ENCODE measurements around the gene CKB. TPM values are rescaled to one million over a fixed set of nuclear protein-coding genes. Genes with fewer than 3 reads are reported as not detected.

Gene CKB
- 34.9 and 45.2 TPM in 2 replicates for total RNA-seq (2014; rRNA removed; shearing (Covaris generic); ENCODE audit: low replicate concordance)

DNA sequence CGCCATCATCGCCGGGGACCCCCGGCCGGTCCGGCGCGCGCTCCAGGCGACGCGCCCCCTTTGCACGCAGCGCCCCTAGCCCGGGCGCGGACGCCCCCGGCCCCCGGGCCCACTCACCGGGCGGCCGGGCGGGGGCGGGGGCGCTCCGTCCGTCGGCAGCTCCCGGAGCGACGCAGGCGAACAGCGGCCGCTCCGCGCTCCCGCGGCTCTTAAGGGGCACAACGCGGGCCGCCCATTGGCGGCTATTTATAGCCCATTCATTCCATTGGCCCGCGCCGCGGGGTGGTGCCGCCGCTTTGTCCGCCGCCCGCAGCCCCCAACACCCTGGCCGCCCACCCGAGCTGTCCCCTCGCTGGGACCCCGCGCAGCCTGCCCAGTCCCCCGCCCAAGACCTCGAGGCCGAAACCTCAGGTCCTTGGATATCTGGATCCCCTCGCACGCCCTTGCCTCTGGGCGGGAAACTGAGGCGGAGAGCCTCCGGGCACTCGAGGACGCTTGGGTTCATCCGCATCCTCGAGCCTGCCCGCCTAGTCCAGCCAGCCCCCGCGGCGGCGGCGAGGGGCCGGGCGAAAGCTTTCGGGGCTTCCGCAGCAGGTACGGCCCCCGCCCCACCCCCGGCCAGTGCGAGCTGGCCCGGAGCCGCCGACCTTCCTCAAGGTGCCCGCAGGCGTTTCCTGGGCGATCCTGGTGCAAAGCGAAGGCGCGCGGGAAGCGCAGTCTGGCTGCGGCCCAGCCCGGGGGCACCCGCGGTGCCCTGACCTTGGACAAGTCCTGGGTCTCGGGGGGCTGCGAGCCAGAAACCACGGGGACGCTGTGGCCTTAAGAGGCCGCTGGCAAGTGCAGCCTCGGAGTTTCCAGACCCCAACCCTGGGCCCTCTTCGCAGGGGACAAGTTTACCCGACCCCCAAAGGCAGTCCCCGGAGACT, at the start of gene CKB:
Gene CKB (minus strand): TSS at position 182 of the 926 bp plus-strand sequence. CDS start 337 bp downstream, outside the sequence.
- Histone ChIP-seq H3K4me3 (peak within 1 kb of the TSS; percentile 49), H3K27me3 (no peaks in the 10 kb centered on the region; the same call in 1 of the 2 replicates), H3K36me3 (no peaks in the 10 kb centered on the region; the same call in 1 of the 2 replicates), H3K9me3 (no peaks in the 10 kb centered on the region)
- no peak for DNase-seq

DNA sequence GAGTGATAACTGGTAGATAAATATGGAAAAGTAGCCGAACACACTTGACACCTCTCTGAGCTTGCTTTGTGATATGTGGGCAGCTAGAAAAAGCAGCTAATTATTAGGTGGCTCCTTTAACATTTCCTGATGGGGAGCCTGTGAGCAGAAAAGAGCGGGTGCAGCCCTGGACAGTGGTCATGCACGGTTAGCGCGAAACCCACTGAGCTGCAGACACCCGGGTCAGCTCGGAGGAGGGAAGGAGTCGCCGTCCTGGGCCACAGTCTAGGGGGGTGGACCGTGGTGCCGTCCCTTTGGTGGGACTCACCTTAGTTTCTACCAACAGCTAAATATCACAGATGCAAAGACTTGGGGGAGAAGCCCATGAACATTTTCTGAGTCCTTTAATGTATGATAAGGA, 46.8 kb upstream of the CKB start:
- no peaks in the 10 kb centered on the region for H3K9me3 ChIP-seq
- H3K27me3 ChIP-seq = no peaks in the 10 kb centered on the region
- DNase-seq = no peak
- peaks cover 3% of the 10 kb centered on the region for H3K36me3 ChIP-seq
- H3K4me3 ChIP-seq = no peak overlapping the region

DNA sequence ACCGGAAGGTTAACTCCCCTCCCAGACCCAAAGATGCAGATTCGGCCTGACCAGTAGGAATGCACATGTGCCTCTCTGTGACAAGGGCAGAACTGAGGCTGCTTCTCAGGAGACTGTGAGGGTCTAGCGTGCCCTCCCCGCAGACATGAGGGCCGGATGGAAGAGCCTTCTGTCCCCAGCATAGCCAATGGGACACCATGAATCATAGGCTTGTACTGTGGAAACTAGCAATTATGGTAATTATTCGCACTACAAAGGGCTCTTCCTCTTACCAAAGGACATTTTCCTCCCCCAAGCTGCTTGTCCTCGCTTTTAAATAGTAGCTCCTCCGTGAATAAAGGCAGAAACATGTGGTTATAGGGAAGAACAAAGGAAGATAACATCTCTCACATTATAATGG, 46.3 kb upstream of the CKB start:
- no peak for DNase-seq
- Histone ChIP-seq H3K36me3 (peaks cover 3% of the 10 kb centered on the region), H3K27me3 (no peaks in the 10 kb centered on the region)

DNA sequence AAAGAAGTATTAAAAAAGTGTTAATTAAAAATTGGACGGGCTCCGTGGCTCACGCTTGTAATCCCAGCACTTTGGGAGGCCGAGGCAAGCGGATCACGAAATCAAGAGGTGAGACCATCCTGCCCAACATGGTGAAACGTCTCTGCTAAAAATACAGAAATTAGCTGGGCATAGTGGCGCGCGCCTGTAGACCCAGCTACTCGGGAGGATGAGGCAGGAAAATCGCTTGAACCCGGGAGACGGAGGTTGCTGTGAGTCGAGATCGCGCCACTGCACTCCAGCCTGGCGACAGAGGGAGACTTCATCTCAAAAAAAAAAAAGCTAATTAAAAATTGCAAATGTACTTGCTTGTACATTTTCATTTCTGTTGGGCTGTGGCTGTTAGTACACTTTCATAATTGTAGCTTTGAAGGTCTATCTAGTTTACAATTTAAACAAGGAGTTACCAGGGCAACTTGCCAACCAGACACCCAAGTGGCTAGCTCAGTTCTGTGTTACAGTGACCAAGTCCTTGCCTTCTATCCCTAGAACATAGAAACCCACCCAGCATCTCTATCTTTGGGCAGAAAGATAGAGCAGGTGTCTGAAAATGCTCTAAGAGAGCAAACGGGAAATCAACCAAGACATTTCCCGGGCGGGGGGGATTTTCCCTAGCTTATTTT, 41.3 kb upstream of the CKB start:
- H3K36me3 ChIP-seq = peaks cover 20% of the 10 kb centered on the region
- DNase-seq = no peak
- H3K4me3 ChIP-seq = peak overlapping the region; percentile 93
- H3K9me3 ChIP-seq = no peaks in the 10 kb centered on the region
- no peaks in the 10 kb centered on the region for H3K27me3 ChIP-seq

More for the DNA sequence above, 46.3 kb upstream of the CKB start:
- no peak overlapping the region for H3K4me3 ChIP-seq
- H3K9me3 ChIP-seq = no peaks in the 10 kb centered on the region

DNA sequence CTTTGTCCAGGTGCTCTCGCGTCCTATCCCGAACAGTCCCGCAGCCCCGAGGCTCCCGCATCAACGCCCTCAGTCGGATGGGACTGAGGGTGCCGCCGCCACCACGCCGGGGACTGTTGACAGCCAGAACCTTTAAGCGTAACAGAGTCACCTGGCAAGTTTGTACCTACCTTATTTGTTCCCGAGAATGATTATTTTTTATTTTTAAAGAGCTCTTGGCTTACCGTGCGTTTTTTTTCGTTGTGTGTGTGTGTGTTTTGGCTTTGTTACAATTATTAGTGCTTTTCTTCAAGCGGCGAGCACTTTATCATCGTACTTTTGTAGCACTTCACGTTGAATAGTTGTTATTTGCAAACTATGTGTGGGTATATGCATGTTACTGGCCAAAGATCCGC, 40.6 kb upstream of the CKB start:
- no peaks in the 10 kb centered on the region for H3K27me3 ChIP-seq

DNA sequence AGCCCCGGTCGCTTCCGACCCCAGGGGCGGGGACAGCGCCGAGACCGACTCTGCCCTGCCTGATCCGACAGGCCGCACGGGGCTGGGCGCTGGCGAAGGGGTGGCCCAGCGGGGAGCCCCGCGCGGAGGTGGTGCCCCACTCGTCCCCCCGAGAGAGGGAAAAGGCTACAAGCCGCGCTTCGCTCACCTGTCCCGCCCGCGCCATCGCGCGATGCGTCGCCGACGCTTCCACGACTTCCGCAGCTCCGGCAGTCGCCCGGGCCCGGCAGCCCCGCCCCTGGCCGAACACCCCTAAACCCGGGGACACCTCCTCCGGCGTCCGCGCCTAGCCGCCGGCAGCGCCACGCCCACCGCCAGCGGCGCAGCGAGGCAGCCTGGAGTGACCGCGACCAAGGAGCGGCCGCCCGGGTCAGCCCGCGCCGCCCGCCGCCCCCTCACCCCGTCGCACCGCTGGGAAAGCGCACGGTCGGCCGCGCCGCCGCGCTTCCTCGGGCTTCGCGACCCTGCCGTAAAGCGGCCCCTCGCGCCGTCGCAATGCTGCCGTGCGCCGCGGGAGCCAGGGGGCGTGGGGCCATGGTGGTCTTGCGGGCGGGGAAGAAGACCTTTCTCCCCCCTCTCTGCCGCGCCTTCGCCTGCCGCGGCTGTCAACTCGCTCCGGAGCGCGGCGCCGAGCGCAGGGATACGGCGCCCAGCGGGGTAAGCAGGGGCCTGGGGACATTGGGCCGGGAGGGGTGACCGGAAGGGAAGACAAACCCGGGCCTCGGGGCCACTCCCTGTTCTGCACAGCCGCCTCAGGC, 40.0 kb upstream of the CKB start, which contains the start of the genes BAG5 and COA8:
Gene BAG5 (minus strand): TSS at position 229 of the 797 bp plus-strand sequence. CDS start 1,493 bp downstream, outside the sequence.
Gene COA8 (plus strand): TSS at position 532 of the 797 bp plus-strand sequence. CDS start 42 bp downstream, at position 574.
- Histone ChIP-seq H3K36me3 (peaks cover 31% of the 10 kb centered on the region), H3K9me3 (no peaks in the 10 kb centered on the region), H3K4me3 (peak within 1 kb of the TSS; percentile 93), H3K27me3 (no peaks in the 10 kb centered on the region)
- DNase-seq = peak; percentile 85

More for the DNA sequence above, 40.6 kb upstream of the CKB start:
- peaks cover 28% of the 10 kb centered on the region for H3K36me3 ChIP-seq
- H3K4me3 ChIP-seq = peak overlapping the region; percentile 93
- no peaks in the 10 kb centered on the region for H3K9me3 ChIP-seq
- no peak for DNase-seq

DNA sequence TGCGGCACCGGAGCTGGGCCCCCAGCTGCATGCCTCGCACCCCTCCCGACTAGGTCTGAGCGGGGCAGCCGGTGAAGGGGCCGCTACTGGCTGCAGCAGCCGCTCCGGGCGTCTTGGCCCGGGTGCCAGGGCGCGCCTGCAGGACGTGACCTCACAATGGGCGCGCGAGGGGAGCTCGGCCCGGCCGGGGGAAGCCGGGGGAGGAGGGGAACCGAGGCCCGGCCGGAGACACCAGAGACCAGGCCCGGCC, 39.5 kb upstream of the CKB start:
- Histone ChIP-seq H3K36me3 (peaks cover 31% of the 10 kb centered on the region), H3K4me3 (peak overlapping the region; percentile 93), H3K27me3 (no peaks in the 10 kb centered on the region), H3K9me3 (no peaks in the 10 kb centered on the region)
- DNase-seq = peak; percentile 64

DNA sequence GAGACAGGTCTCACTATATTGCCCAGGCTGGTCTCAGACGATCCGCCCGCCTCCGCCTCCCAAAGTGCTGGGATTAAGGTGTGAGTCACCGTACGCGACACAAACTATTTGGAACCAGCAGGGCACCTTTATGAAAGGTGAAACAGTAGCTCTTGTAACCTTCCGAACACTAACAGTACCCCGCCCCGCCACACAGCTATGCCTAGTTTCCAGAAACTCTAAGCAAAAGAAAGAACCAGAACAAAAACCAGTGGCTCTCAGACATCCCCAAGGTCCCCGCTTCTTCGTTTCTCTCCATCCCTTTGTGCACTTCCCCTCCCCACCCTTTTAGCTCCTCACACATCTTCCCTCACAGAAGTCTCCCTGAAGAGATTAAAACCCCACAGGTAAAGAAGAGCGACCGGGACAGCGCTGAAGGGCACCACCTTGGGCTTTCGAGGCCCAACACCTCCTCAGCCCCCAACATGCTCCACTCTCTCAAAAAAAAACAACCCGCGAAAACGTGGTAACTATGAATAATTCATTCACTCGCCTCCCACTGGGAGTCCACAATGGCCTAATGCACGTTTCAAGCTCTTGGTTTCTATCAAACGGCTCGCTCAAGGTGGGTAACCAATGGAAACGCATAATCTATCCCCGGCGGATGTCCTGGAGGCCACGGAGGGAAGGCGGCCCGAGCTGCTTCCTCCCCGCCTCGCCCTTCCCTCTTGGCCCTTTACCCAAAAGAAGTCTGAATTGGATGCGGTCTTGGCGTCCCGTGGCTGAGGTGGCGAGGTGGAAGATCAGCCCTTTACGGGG, 39.0 kb upstream of the CKB start:
- H3K36me3 ChIP-seq = peaks cover 31% of the 10 kb centered on the region
- H3K27me3 ChIP-seq = no peaks in the 10 kb centered on the region
- DNase-seq = peak; percentile 44
- peak overlapping the region; percentile 93 for H3K4me3 ChIP-seq
- no peaks in the 10 kb centered on the region for H3K9me3 ChIP-seq

DNA sequence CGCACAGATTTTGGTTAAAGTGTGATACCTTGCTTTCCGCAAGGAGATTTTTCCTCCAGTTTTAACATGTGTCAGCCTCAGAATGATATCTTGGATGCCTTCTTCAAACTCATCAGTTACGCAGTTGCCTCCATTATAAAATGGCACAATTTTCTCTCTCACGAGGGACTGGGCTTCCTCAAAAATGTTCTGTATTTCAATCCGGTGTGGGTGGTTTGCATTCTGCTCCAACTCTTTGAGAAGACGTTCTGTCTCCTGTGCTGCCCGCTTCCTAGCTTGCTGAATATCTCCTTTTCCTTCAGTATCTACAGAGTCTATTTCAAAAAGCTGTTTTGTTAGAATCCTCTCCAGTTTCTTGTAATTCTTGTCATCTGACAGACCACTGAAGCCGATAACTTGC, 38.1 kb upstream of the CKB start:
- H3K27me3 ChIP-seq = no peaks in the 10 kb centered on the region
- H3K4me3 ChIP-seq = peak overlapping the region; percentile 93
- no peak for DNase-seq
- H3K36me3 ChIP-seq = peaks cover 31% of the 10 kb centered on the region
- no peaks in the 10 kb centered on the region for H3K9me3 ChIP-seq

DNA sequence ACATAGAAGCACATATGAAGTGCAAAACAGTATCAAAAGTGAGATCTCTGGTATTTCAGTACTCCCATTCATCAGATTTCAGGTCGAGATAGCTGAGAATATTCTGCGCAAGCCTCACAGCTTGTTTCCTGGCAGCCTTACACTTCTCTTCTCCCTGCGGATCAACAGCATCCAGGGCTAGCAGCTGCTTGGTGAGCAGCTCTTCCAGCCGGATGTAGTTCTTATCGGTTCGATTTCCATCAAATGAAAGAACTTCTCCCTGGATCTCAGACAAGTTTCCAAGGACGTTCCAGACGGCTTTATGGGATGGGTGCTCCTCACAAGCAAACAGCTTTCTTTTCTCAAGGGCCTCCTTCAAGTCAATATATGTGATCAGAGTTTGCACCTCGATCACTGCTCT, 37.1 kb upstream of the CKB start:
- no peaks in the 10 kb centered on the region for H3K27me3 ChIP-seq
- no peaks in the 10 kb centered on the region for H3K9me3 ChIP-seq
- no peak for DNase-seq
- peaks cover 31% of the 10 kb centered on the region for H3K36me3 ChIP-seq
- no peak overlapping the region for H3K4me3 ChIP-seq

DNA sequence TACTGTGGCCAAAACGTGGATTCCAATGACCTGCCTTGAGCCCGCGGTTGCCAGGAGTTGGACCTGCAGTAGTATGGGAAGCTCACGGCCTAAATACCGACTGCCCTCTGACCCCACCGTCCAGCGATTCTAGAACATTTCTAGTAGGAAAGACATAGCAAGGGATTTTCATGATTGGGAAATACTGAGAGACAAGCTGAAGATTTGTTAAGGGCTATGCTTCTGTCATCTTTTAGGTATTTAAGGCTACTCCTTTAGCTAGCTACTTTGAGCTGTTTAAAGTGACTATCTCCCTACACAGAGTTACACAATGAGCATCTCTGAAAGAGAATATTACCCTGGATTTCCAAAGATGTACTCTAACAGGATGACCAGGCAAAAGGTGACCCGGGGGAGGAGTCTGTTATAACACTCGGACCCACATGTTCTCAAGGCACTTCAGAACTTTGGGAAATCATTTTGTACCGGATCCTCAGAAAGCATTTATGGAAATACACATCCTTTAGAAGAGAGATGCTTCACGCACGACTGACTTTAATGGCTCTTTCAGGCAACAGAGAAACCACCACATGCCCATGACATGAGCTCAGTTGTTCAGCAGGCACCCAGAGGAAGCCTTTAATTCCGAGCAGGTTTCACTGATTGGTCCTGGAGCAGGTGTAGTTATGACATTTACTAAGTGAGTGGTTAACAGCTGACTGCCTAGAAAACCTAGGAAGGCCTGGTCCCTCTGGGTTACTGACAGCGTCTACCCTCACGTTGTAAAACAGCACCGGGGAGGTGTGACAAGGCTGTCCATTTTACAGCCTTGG, 35.6 kb upstream of the CKB start:
- Histone ChIP-seq H3K9me3 (no peaks in the 10 kb centered on the region), H3K36me3 (peaks cover 31% of the 10 kb centered on the region), H3K4me3 (no peak overlapping the region), H3K27me3 (no peaks in the 10 kb centered on the region)
- DNase-seq = no peak

DNA sequence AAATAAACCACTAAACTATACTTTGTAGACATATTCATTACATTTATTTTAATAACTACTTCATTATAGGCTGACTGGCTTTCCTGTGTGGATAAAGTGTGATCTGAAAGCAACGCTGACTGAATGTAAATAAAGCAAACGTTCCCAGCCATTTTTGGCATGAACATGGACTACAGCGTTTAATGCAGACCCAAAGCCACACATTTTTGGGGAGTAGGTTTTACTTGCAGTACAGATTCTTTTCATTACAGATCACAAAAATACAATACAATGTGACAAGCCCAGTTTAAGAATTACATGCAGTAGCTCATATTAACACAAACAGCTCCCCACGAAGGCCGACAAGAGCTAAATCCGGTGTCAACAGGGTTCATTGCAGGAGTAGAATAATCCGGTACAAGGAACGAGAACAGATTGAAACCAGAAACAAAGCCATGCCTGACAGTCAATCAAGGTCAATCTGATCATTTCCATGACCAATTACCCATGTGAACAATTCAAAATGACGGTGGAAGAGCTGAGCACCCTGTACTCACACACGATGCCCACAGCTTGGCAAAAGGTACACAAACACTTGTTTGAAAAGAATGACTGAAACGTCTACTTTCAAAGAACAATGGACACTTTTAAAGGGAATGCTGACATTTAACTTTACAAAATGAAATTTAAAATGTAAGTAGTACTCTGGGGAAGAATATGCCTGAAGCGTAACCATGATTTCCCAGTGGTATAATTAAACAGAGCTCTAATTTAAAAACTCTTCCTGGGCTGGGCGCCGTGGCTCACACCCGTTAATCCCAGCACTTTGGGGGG, 34.5 kb upstream of the CKB start:
- DNase-seq = no peak
- Histone ChIP-seq H3K9me3 (no peaks in the 10 kb centered on the region), H3K4me3 (no peak overlapping the region), H3K36me3 (peaks cover 31% of the 10 kb centered on the region), H3K27me3 (no peaks in the 10 kb centered on the region)

DNA sequence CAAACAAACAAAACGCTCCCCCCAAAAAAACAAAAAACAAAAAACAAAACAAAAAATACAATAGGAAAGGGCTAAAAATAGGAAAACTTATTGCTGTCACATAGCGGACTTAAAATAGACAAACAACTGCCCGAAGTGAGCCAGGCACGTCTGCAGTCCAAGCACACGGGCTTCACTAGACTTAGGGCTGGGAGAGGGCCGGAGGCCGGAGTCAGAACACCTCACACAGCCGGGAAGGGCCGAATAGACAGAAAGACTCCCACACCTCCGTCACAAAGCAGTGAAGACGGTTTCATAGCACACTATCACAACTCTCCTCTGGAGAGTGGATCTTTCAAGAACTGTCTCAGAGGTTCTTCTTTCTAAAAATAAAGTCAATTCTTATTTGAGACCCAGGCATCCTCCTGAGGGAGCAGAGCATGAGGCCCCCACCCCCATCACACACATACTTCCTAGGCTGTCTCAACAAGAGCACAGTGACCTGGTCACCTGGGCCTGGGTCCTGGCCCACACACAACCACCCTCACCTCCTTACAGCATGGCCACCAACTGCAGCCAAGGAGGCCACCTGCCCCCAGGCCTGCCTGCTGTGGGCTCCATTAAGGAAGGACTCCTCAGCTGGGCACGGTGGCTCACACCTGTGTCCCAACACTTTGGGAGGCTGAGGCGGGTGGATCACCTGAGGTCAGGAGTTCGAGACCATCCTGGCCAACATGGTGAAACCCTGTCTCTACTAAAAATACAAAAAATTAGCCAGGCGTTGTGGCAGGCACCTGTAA, 33.1 kb upstream of the CKB start:
- H3K36me3 ChIP-seq = peaks cover 28% of the 10 kb centered on the region
- DNase-seq = no peak
- no peaks in the 10 kb centered on the region for H3K9me3 ChIP-seq
- no peak overlapping the region for H3K4me3 ChIP-seq
- H3K27me3 ChIP-seq = no peaks in the 10 kb centered on the region

DNA sequence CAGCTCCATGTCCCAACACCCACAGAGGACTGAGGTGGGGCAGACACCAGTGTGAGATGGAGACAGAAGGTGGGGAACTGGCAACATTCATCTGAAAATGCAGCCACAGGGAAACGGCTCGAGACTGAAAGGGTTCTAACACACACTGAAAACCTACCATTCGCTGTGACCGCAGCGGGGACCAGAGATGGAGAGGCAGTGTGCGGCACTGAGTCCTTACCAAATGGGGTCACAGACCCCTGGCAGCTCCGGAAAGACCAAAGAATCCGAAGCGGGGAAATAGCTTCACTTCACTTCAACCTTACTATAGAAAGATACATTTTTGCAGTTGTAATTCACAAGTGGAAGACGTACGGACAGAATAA, 30.2 kb upstream of the CKB start:
- Histone ChIP-seq H3K36me3 (no peaks in the 10 kb centered on the region; the same call in 1 of the 2 replicates), H3K27me3 (no peaks in the 10 kb centered on the region), H3K9me3 (no peaks in the 10 kb centered on the region), H3K4me3 (no peak overlapping the region)
- no peak for DNase-seq

Data from MG63 (cell line).